ENCODE results near the gene STRIP1.

STRIP1 gene, protein sequence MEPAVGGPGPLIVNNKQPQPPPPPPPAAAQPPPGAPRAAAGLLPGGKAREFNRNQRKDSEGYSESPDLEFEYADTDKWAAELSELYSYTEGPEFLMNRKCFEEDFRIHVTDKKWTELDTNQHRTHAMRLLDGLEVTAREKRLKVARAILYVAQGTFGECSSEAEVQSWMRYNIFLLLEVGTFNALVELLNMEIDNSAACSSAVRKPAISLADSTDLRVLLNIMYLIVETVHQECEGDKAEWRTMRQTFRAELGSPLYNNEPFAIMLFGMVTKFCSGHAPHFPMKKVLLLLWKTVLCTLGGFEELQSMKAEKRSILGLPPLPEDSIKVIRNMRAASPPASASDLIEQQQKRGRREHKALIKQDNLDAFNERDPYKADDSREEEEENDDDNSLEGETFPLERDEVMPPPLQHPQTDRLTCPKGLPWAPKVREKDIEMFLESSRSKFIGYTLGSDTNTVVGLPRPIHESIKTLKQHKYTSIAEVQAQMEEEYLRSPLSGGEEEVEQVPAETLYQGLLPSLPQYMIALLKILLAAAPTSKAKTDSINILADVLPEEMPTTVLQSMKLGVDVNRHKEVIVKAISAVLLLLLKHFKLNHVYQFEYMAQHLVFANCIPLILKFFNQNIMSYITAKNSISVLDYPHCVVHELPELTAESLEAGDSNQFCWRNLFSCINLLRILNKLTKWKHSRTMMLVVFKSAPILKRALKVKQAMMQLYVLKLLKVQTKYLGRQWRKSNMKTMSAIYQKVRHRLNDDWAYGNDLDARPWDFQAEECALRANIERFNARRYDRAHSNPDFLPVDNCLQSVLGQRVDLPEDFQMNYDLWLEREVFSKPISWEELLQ

DNA sequence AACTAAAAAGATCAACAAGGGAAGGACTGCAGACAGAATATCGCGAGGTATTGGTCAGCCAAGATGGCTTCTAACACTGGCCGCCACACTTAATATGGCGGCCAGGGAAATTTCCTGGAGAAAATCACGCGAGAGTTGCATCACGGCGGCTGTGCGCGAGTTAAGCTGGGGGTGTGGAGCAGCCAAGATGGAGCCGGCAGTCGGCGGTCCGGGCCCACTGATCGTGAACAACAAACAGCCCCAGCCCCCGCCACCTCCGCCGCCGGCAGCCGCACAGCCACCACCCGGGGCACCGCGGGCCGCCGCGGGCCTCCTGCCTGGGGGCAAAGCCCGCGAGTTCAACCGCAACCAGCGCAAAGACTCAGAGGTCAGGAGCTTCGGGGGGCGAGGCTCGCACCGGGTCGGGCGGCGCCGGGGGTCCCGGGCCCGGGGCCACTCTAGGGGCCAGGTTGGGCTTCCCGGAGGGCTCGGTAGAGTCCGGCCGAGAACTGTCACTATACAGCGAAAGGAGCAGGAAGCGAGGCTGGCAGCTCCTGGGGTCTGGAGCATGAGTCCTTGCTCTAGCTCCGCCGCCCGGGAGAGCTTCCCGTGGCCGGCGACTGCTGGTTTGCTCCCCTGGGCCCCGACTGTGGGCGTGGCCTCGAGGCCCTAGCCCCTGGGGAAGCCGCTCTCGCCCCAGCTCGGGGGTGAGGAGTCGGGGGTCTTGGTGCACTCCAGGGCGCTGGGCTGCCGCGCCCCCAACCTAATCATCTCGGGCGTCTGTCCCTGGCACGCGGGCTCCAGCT is at the start of gene STRIP1:
Gene STRIP1, plus strand, starts transcription at position 174 of the 785 bp plus-strand sequence. Its CDS starts 14 bp downstream, at position 188.
- DNase-seq: peak; percentile 38 to 93 (median 82)

GRCh38 chr1:109985247-109986053 is 49.0 kb upstream of the STRIP1 start:
- peak in 2 of 58 donors; percentile 50 for DNase-seq

- DNase-seq: no peak
Observed at GRCh38 chr1:109986054-109986444, 48.4 kb upstream of the STRIP1 start.

DNA sequence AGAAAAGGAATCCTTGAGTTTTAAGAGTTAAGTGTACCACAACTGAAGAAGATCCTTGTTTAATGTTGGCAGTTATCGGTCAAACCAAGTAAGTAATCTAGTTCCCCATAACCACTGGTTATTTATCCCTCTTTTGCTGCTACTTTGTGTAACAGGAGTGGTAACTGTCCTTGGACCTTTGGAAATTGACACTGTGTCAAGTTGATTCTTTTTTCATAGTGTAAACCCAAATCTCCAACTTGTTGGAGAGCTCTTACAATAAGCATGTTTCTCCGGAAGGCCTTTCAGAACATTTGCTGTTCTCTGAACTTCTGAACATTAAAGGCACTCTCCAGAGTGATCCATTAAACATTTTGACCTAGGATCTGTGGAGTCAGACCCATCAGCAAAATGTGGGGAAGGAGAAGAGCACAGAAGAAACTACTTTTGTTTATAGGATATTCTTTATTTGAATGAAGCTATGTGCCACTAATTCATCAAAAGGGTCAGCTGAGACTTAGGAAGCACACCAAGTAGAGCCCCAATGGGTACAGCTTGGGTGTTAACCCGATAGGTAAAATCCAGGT is 46.0 kb upstream of the STRIP1 start:
- no peak for DNase-seq

- peak in 1 of 58 donors; percentile 10 for DNase-seq
Observed at GRCh38 chr1:109989506-109990301, 44.7 kb upstream of the STRIP1 start.

DNA sequence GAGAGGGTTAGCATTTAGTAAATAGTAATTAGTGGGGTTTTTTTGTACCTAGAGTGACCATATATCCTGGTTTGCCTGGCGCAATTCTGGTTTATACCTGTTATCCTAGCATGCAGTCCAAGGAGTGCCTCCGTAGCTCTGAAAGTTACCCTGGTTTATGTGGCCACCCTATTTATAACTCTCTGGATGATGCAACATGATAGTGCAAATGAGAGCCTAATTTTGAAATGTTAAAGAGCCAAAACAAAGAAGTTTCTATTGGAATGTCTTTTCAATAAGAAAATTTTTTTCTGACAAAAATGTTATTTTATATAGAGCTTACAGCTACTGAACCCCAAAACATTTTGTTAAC is 44.1 kb upstream of the STRIP1 start:
- no peak for DNase-seq

GRCh38 chr1:109991400-109991925 is 43.0 kb upstream of the STRIP1 start:
- no peak for DNase-seq

- DNase-seq: peak in 3 of 58 donors; percentile 17 to 42 (median 40)
Observed at GRCh38 chr1:109993885-109994284, 40.5 kb upstream of the STRIP1 start.

GRCh38 chr1:109994654-109995053 is 39.8 kb upstream of the STRIP1 start:
- DNase-seq: peak in 9 of 58 donors; percentile 30 to 88 (median 66)

GRCh38 chr1:109995536-109995935 is 38.9 kb upstream of the STRIP1 start:
- DNase-seq: no peak

GRCh38 chr1:109996476-109996875 is 37.9 kb upstream of the STRIP1 start:
- no peak for DNase-seq

DNA sequence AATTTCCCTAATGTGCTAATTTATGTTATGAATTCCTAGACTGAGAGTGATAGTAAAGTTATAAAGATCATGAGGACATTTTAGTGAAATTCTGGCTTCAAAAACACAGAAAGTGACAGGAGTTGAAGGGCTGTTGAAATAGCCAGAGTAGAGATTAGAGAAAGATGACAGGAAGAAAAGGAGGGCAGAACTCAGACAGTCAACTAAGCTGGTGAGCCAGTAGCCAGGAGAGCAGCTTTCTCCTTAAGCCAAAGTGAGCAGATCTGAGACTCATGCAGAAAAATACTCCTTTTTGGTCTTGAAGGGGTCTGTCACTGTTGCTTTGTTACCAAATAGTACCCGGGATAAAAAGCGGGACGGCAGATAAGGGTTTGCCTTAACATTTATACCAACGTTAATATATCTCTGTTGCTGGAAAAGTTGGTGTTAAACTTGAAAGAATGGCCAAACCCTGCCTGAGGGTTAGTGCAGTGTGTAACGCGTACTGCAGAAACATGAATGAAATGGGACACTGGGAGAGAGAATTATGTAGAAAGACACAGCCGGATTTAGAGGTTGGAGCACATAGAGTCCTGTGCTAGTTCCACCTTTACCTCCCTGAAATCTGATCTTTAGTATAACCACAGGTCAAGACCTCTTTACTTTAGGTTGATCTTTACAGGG is 37.1 kb upstream of the STRIP1 start:
- no peak for DNase-seq

GRCh38 chr1:109997867-109998229 is 36.6 kb upstream of the STRIP1 start:
- no peak for DNase-seq

DNA sequence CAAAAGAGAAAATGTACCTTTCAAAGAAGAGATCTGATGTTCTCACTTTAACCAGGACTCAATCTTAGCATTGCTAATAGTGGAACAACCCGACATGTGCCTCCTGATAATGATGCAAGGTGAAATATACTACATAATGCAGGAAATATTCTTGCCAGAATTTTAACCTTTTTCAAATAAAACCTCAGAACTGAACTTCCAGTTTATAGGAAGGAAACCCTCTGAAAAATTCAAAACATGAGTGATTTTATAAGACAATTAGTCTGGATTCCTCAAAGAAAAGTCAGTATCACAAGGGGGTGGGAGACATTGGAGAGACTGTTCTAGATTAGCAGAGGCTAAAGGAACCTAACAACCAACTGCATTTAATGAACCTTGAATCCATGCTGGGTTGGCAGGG is 31.7 kb upstream of the STRIP1 start:
- DNase-seq: no peak

GRCh38 chr1:110003747-110004428 is 30.5 kb upstream of the STRIP1 start:
- DNase-seq: peak in 17 of 58 donors; percentile 20 to 55 (median 32)

GRCh38 chr1:110004583-110004982 is 29.8 kb upstream of the STRIP1 start:
- no peak for DNase-seq

GRCh38 chr1:110005971-110006370 is 28.5 kb upstream of the STRIP1 start:
- no peak for DNase-seq

DNA sequence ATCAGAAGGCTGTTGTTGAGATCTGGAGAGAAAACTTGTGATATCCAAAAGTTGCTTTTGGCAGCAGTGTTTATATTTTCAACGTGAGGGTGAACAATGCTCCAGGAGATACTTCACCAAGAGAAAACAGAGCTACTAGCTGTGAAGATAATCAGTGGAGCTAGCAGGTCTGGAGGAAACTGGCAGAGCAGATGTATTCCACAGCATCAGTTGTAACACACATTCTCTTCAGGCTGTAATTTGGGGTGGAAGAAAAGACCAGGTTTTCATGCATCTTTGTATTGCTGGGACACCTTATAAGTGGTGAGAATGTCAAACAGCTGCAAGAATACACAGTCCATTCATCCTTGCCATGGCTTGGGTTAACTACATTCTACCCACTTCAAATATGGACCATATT is 27.9 kb upstream of the STRIP1 start:
- no peak for DNase-seq

All from anterior cingulate cortex (tissue), 58 donors.